A673 (cell line): ENCODE measurements around the gene NRAP.

Experiments used
- EZH2 ChIP-seq: fragments of 200-600 bp; sonication (generic); IDR thresholded peaks from 2 replicates; pipeline ENCODE4 v1.6.1; 2017; ENCODE audit warnings: borderline replicate concordance, low read depth, mild to moderate bottlenecking, mixed read lengths, antibody characterized with exemption, low read length; ENCODE audit not compliant: poor library complexity, severe bottlenecking
- TF ChIP-seq, protein P1 (sequence below): fragments of 300-800, 200-600 bp; sonication (generic); conservative IDR thresholded peaks from 2 replicates; pipeline ENCODE4 v1.5.1; 2017; ENCODE audit warnings: low read depth, mild to moderate bottlenecking, antibody characterized with exemption, low read length, moderate library complexity, mixed read lengths

DNA sequence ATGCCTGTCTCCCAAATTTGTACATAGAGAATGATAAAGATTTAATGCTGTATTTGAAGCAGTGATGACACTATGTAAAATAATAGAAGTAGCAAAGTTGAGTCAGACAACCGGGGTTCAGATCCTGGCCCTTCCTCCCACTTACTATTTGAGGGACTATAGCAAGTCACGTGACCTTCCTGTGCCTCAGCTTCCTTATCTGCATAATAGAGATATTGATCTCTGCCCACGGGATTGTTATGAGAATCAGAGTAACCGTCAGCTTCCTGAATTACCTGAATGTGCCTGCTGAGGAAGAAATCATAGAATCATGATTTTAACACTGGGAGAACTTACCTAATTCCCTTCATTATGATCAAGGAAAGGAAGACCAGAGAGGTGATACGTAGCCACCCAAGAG is 42.8 kb upstream of the NRAP start:
- TF ChIP-seq, protein P1, sequence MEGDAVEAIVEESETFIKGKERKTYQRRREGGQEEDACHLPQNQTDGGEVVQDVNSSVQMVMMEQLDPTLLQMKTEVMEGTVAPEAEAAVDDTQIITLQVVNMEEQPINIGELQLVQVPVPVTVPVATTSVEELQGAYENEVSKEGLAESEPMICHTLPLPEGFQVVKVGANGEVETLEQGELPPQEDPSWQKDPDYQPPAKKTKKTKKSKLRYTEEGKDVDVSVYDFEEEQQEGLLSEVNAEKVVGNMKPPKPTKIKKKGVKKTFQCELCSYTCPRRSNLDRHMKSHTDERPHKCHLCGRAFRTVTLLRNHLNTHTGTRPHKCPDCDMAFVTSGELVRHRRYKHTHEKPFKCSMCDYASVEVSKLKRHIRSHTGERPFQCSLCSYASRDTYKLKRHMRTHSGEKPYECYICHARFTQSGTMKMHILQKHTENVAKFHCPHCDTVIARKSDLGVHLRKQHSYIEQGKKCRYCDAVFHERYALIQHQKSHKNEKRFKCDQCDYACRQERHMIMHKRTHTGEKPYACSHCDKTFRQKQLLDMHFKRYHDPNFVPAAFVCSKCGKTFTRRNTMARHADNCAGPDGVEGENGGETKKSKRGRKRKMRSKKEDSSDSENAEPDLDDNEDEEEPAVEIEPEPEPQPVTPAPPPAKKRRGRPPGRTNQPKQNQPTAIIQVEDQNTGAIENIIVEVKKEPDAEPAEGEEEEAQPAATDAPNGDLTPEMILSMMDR = no peak
- no peak for TF ChIP-seq EZH2
